ENCODE measurements around the gene ZNF653. TPM values are rescaled to one million over a fixed set of nuclear protein-coding genes. Genes with fewer than 3 reads are reported as not detected.
"Not testable (repeated sequence)": the region's sequence is repeated elsewhere in the genome, so short reads cannot be mapped to it uniquely, and the experiment has no call there.

Gene ZNF653
- total RNA-seq, 1 donor from 2014 or later: 12.5 TPM

DNA sequence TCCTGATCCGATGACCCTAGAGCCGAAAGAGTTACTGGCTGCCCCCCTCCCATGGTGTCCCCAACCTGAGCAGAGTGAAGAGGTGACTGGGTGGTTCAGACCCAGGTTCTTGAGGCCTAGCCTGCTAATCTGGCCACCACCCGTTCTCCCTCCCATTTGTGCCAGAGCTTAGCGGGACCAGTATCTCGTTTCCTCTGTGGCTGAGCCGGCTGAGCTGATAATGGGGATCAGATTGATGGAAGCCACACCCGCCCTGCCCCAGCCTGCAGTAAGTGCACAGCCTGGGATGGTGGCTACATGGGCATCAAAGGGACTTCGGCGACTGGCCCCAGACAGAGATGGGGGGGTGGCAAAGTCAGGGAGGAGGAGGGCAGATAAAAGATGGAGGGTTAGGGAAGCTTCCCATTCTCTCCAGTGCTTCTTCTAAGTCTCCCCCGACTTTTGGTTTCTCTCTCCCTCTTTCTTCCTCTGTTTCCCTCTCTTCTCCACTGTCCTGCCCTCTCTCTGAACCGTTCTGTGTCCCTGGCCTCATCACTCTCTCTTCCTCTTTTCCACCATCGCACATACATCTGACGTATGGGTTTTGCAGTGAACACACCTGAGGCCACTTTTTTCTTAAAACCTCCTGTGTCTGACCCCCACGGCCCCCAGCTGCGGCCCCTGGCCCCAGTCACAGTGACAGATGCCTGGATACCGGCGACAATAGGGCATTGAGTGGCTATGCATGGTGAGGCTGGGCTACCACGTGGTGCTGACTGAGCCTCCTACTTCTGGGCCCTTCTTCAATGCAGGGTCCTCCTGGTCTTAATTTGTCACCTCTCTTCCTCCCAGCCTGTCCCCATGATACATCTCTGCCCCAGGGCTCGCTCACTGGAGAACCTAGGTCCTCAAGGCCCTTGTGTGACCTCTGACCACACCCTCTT, 27.2 kb downstream of the ZNF653 start:
- Histone ChIP-seq H3K27ac (no peak overlapping the region), H3K27me3 (no peaks in the 10 kb centered on the region), H3K36me3 (peaks cover 0 to 1% of the 10 kb centered on the region in 2 donors), H3K4me3 (no peak overlapping the region), H3K9me3 (no peaks in the 10 kb centered on the region), H3K4me1 (peaks cover 37% of the 10 kb centered on the region)
- no peak for DNase-seq (ENCODE audit: extremely low spot score in 2 of 2)
- TF ChIP-seq POLR2AphosphoS5 (IDR thresholded peaks at IDR 0.05; ENCODE audit: insufficient read depth in 1 of 2, low read depth in 1 of 2) (no peak), POLR2A (IDR thresholded peaks at IDR 0.05) (no peak)
- TF ChIP-seq, protein P1, sequence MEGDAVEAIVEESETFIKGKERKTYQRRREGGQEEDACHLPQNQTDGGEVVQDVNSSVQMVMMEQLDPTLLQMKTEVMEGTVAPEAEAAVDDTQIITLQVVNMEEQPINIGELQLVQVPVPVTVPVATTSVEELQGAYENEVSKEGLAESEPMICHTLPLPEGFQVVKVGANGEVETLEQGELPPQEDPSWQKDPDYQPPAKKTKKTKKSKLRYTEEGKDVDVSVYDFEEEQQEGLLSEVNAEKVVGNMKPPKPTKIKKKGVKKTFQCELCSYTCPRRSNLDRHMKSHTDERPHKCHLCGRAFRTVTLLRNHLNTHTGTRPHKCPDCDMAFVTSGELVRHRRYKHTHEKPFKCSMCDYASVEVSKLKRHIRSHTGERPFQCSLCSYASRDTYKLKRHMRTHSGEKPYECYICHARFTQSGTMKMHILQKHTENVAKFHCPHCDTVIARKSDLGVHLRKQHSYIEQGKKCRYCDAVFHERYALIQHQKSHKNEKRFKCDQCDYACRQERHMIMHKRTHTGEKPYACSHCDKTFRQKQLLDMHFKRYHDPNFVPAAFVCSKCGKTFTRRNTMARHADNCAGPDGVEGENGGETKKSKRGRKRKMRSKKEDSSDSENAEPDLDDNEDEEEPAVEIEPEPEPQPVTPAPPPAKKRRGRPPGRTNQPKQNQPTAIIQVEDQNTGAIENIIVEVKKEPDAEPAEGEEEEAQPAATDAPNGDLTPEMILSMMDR (IDR thresholded peaks at IDR 0.05): no peak
- intact Hi-C loops (cut with DNase I): no loop called here

DNA sequence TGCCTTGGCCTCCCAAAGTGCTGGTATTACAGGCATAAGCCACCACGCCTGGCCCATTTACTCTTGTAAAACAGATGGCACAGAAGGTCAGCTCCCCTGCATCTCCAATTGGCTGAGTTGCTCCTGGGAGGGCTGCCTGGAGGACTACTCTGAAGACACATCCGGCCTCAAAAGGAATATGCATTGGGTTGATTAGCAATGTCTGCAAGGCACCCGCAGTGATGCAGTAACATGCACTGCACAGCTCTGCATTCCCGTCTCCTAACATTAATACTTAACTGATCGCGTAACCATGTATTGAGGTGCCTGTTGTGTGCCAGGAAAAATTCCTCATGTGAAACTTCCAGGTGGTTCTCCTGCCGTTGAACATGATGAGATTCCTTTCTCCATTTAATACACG, 29.8 kb downstream of the ZNF653 start:
- Histone ChIP-seq H3K36me3 (no peaks in the 10 kb centered on the region), H3K9me3 (no peaks in the 10 kb centered on the region), H3K27me3 (no peaks in the 10 kb centered on the region), H3K4me1 (peaks cover 18% of the 10 kb centered on the region), H3K4me3 (no peak overlapping the region), H3K27ac (no peak overlapping the region)
- no peak for TF ChIP-seq POLR2A (IDR thresholded peaks at IDR 0.05)
- DNase-seq (ENCODE audit: extremely low spot score in 2 of 2): no peak
- intact Hi-C loops (cut with DNase I): no loop called here

DNA sequence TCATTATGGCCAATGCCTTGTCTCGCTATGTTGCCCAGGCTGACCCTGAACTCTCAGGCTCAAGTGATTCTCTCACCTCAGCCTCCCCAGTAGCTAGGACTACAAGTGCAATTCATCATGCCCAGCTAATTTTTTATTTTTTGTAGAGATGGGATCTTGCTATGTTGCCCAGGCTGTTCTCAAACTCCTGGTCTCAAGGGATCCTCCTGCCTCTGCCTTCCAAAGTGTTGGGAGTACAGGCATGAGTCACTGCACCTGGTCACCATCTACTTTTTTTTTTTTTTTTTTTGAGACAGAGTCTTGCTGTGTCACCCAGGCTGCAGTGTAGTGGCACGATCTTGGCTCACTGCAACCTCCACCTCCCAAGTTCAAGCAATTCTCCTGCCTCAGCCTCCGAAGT, 30.3 kb downstream of the ZNF653 start:
- H3K36me3 ChIP-seq; H3K4me3 ChIP-seq; DNase-seq (ENCODE audit: extremely low spot score in 2 of 2); H3K9me3 ChIP-seq; H3K27ac ChIP-seq; intact Hi-C loops (cut with DNase I); H3K27me3 ChIP-seq: not testable (repeated sequence)
- H3K4me1 ChIP-seq: peaks cover 13% of the 10 kb centered on the region

DNA sequence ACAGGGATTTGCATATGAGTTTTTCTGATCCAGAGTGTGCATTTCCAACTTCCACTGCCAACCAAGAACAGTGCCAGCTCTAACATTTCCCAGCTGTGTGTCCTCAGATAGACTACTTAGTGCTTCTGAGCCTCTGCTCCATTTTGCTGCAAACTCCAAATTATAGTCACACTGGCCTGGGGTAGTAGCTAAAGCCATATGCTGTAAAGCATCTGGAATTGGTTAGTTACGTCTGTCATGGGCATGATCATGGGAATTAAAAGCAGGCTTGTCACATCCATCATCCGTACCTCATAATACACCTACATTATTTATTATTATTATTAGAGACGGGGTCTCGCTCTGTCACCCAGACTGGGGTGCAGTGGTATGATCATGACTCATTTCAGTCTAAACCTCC, 31.9 kb downstream of the ZNF653 start:
- no peak overlapping the region for H3K27ac ChIP-seq
- no peak for TF ChIP-seq POLR2AphosphoS5 (IDR thresholded peaks at IDR 0.05; ENCODE audit: insufficient read depth in 1 of 2, low read depth in 1 of 2)
- TF ChIP-seq, protein P1 (IDR thresholded peaks at IDR 0.05): no peak
- TF ChIP-seq POLR2A (IDR thresholded peaks at IDR 0.05): no peak
- no peaks in the 10 kb centered on the region for H3K27me3 ChIP-seq
- intact Hi-C loops (cut with DNase I): no loop called here
- H3K4me1 ChIP-seq: no peaks in the 10 kb centered on the region
- H3K4me3 ChIP-seq: no peak overlapping the region
- DNase-seq (ENCODE audit: extremely low spot score in 2 of 2): no peak
- H3K9me3 ChIP-seq: no peaks in the 10 kb centered on the region
- H3K36me3 ChIP-seq: no peaks in the 10 kb centered on the region

DNA sequence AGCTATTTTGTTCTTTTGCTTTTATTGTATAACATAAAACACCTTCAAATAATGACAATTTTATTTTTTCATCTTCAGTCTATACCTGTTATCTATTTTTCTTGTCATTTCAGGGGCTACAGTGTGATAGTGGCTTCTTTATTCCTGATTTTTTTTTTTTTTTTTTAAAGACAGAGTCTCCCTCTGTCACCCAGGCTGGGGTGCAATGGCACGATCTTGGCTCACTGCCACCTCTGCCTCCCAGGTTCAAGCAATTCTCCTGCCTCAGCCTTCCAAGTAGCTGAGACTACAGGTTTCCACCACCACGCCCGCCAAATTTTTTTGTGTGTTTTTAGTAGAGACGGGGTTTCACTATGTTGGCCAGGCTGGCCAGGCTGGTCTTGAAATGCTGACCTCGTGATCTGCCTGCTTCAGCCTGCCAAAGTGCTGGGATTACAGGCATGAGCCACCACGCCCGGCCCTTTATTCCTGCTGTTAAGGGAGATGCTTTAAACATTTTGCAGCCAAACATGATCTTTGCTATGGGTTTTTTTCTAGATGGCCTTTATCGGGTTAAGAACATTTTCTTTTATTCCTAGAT, 37.3 kb downstream of the ZNF653 start:
- H3K4me3 ChIP-seq; H3K9me3 ChIP-seq; H3K36me3 ChIP-seq; H3K4me1 ChIP-seq; H3K27ac ChIP-seq; intact Hi-C loops (cut with DNase I); H3K27me3 ChIP-seq; DNase-seq (ENCODE audit: extremely low spot score in 2 of 2): not testable (repeated sequence)

DNA sequence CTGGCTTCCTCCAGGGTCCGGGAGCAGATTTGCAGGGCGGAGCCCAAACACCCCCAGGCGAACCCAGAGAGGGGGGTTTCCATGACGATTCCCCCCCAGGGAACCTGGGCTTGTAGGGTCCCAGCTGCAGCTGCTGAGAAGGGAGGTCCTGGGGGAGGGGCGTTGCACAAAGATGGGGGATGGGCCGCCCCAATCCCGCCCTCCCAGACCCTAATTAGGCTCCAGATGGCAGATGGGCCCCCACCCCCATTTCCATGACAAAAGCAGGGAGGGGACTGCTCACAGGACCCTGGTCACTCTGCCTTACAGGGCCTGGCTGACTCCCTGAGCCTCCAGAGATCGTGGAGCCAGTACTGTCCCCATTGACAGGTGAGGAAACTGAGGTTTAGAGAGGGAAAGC, 40.0 kb downstream of the ZNF653 start:
- TF ChIP-seq POLR2A (IDR thresholded peaks at IDR 0.05) (no peak), POLR2AphosphoS5 (IDR thresholded peaks at IDR 0.05; ENCODE audit: insufficient read depth in 1 of 2, low read depth in 1 of 2) (no peak)
- TF ChIP-seq, protein P1 (IDR thresholded peaks at IDR 0.05): no peak
- Histone ChIP-seq H3K36me3 (no peaks in the 10 kb centered on the region), H3K4me1 (no peaks in the 10 kb centered on the region), H3K27me3 (no peaks in the 10 kb centered on the region), H3K27ac (no peak overlapping the region), H3K4me3 (no peak overlapping the region), H3K9me3 (no peaks in the 10 kb centered on the region)
- no peak for DNase-seq (ENCODE audit: extremely low spot score in 2 of 2)
- intact Hi-C loops (cut with DNase I): no loop called here
